ENCODE measurements around the gene TARBP1.

DNA sequence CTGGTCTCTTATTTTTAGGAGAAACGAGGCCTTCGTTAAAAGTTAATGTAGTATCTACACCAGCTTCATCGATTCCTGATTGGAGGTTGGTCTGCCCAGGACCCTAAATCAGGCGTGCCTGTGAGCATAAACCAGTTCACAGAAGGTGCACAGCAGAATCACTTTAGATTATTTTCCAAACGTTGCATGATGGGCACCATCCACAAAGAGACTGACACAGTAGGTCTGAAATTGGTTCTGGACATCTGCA is 256 bp upstream of the TARBP1 start:
- TF ChIP-seq, protein P1, sequence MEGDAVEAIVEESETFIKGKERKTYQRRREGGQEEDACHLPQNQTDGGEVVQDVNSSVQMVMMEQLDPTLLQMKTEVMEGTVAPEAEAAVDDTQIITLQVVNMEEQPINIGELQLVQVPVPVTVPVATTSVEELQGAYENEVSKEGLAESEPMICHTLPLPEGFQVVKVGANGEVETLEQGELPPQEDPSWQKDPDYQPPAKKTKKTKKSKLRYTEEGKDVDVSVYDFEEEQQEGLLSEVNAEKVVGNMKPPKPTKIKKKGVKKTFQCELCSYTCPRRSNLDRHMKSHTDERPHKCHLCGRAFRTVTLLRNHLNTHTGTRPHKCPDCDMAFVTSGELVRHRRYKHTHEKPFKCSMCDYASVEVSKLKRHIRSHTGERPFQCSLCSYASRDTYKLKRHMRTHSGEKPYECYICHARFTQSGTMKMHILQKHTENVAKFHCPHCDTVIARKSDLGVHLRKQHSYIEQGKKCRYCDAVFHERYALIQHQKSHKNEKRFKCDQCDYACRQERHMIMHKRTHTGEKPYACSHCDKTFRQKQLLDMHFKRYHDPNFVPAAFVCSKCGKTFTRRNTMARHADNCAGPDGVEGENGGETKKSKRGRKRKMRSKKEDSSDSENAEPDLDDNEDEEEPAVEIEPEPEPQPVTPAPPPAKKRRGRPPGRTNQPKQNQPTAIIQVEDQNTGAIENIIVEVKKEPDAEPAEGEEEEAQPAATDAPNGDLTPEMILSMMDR (IDR thresholded peaks at IDR 0.05) = no peak
- no peak for TF ChIP-seq POLR2A (IDR thresholded peaks at IDR 0.05)

Data from thyroid gland (tissue), 4 donors.